Progenitor cell of endocrine pancreas (in vitro differentiated cells): ENCODE data around the gene PRXL2B. TPM values are rescaled to one million over a fixed set of nuclear protein-coding genes. Genes with fewer than 3 reads are reported as not detected.
A peak's percentile ranks its signal among the peaks of the same experiment; 100 is the strongest.

Experiments
- DNase-seq: peaks from one replicate; pipeline ENCODE4 v3.0.0; 2021; ENCODE audit warnings: low spot score; ENCODE audit not compliant: unreplicated experiment
- H3K27ac Mint-ChIP-seq: 2 replicates; pipeline ENCODE4 v1.8.0; 2021; ENCODE audit warnings: mild to moderate bottlenecking, moderate library complexity, mixed read lengths
- H3K27me3 Mint-ChIP-seq: 2 replicates; pipeline ENCODE4 v1.8.0; 2021; ENCODE audit warnings: mixed read lengths
- H3K36me3 Mint-ChIP-seq: 2 replicates; pipeline ENCODE4 v1.8.0; 2022; ENCODE audit warnings: mixed read lengths; ENCODE audit not compliant: insufficient read depth
- H3K4me1 Mint-ChIP-seq: 2 replicates; pipeline ENCODE4 v1.8.0; 2021; ENCODE audit warnings: low read depth, mixed read lengths
- H3K4me3 Mint-ChIP-seq: 2 replicates; pipeline ENCODE4 v1.8.0; 2021; ENCODE audit warnings: low read depth, mild to moderate bottlenecking, moderate library complexity, mixed read lengths
- H3K9me3 Mint-ChIP-seq: 2 replicates; pipeline ENCODE4 v1.8.0; 2021; ENCODE audit warnings: low read depth, mixed read lengths
- CTCF ChIP-seq: fragments of 200-600 bp; sonication (generic); IDR thresholded peaks from one replicate; pipeline ENCODE4 v1.5.0; 2021; ENCODE audit warnings: antibody characterized with exemption, mild to moderate bottlenecking; ENCODE audit not compliant: unreplicated experiment
- total RNA-seq: library from RNA; stranded (reverse); gene quantifications from 2 replicates; pipeline ENCODE4 v1.2.1, GENCODE V29; 2021

The PRXL2B gene
- total RNA-seq, 1 donor from 2014 or later: 36.4 TPM

- DNase-seq: no peak
- H3K9me3 Mint-ChIP-seq: peaks cover 4% of the 10 kb centered on the region
- H3K27me3 Mint-ChIP-seq: peaks cover 34% of the 10 kb centered on the region
- no peak for TF ChIP-seq CTCF
- H3K27ac Mint-ChIP-seq: no peak overlapping the region
- H3K4me1 Mint-ChIP-seq: no peaks in the 10 kb centered on the region
- H3K36me3 Mint-ChIP-seq: no peaks in the 10 kb centered on the region
- H3K4me3 Mint-ChIP-seq: no peak overlapping the region
Measured at GRCh38 chr1:2636733-2637132, 50.2 kb downstream of the PRXL2B start.

GRCh38 chr1:2637442-2638145 lies 51.0 kb downstream of the PRXL2B start:
- no peak overlapping the region for H3K27ac Mint-ChIP-seq
- H3K9me3 Mint-ChIP-seq: peaks cover 4% of the 10 kb centered on the region
- no peak for TF ChIP-seq CTCF
- no peak for DNase-seq
- peaks cover 2% of the 10 kb centered on the region for H3K4me1 Mint-ChIP-seq
- no peak overlapping the region for H3K4me3 Mint-ChIP-seq
- H3K36me3 Mint-ChIP-seq: no peaks in the 10 kb centered on the region
- peaks cover 28% of the 10 kb centered on the region for H3K27me3 Mint-ChIP-seq

- H3K27me3 Mint-ChIP-seq: peaks cover 28% of the 10 kb centered on the region
- peaks cover 4% of the 10 kb centered on the region for H3K9me3 Mint-ChIP-seq
- DNase-seq: no peak
- no peak overlapping the region for H3K27ac Mint-ChIP-seq
- H3K4me3 Mint-ChIP-seq: no peak overlapping the region
- TF ChIP-seq CTCF: no peak
- H3K4me1 Mint-ChIP-seq: peaks cover 3% of the 10 kb centered on the region
- no peaks in the 10 kb centered on the region for H3K36me3 Mint-ChIP-seq
Measured at GRCh38 chr1:2638466-2639115, 52.0 kb downstream of the PRXL2B start.

DNA sequence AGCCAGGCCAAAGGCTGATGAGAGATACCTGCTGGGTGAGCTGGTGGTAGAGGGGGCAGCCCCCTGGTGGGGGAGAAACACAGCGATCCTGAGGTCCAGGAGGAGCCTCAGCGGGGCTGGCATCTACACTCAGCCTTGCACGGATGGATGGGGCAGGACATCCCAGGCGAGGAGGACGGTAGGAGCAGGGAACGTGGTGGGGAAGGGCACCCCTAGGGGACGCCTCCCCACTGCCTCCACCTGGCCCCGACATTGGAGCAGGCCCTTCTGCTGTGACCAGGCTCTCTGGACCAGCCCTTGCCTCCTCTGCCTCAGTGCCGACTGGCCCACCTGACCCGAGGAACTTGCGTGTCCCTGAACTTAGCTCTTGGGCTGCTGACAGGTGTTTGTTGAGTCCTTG lies 52.6 kb downstream of the PRXL2B start:
- peaks cover 4% of the 10 kb centered on the region for H3K9me3 Mint-ChIP-seq
- peaks cover 28% of the 10 kb centered on the region for H3K27me3 Mint-ChIP-seq
- H3K4me1 Mint-ChIP-seq: peaks cover 3% of the 10 kb centered on the region
- no peak for DNase-seq
- no peak for TF ChIP-seq CTCF
- H3K4me3 Mint-ChIP-seq: peak overlapping the region; percentile 35
- no peak overlapping the region for H3K27ac Mint-ChIP-seq
- H3K36me3 Mint-ChIP-seq: no peaks in the 10 kb centered on the region

- Mint-ChIP-seq H3K9me3 (peaks cover 4% of the 10 kb centered on the region), H3K27me3 (peaks cover 30% of the 10 kb centered on the region), H3K27ac (no peak overlapping the region), H3K4me3 (no peak overlapping the region), H3K36me3 (no peaks in the 10 kb centered on the region), H3K4me1 (peaks cover 3% of the 10 kb centered on the region)
- TF ChIP-seq CTCF: no peak
- no peak for DNase-seq
Measured at GRCh38 chr1:2639607-2640521, 53.3 kb downstream of the PRXL2B start.
